Dedifferentiated amniotic fluid mesenchymal stem cell (primary cell): ENCODE results near the gene ZNF441.
"Not testable (repeated sequence)": the region's sequence is repeated elsewhere in the genome, so short reads cannot be mapped to it uniquely, and the experiment has no call there.

Source experiments
- DNase-seq: peaks from one replicate; pipeline ENCODE4 v3.0.0-alpha.2; 2016; ENCODE audit errors: extremely low spot score

The ZNF441 gene

DNA sequence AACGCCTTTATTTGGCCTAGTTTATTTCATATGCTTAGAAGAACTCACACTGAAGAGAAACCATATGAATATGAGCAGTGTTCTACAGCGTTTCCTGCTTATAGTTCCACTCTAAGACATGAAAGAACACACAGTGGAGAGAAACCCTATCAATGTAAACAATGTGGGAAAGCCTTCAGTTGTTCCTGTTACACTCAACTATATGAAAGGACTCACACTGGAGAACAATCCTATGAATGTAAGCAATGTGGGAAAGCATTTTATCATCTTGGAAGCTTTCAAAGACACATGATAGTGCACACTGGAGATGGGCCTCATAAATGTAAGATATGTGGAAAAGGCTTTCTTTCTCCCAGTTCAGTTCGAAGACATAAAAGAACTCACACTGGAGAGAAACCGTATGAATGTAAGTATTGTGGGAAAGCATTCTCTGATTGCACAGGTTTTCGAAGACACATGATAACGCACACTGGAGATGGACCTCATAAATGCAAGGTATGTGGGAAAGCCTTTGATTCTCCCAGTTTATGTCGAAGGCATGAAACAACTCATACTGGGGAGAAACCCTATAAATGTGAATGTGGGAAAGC lies 13.7 kb downstream of the ZNF441 start:
- no peak for DNase-seq

- no peak for DNase-seq
Measured at GRCh38 chr19:11781295-11782057, 14.7 kb downstream of the ZNF441 start.

DNA sequence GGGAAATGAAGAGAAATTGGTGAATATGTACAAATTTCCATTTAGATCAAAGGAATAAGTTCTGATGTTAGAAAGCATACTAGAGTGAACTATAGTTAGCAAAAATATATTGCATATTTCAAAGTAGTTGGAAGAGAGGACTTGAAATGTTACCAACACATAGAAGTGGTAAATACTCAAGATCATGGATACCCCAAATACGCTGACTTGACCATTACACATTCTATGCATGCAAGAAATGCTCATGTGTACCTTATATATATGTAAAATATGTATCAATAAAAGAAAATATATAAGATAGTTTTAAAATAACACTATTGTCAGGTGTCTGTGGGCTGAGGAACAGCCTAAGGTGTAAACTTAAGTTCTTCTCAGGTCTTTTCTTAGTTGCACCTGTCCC lies 17.0 kb downstream of the ZNF441 start:
- DNase-seq, result no peak

GRCh38 chr19:11784356-11784755 lies 17.6 kb downstream of the ZNF441 start:
- DNase-seq, result no peak

DNA sequence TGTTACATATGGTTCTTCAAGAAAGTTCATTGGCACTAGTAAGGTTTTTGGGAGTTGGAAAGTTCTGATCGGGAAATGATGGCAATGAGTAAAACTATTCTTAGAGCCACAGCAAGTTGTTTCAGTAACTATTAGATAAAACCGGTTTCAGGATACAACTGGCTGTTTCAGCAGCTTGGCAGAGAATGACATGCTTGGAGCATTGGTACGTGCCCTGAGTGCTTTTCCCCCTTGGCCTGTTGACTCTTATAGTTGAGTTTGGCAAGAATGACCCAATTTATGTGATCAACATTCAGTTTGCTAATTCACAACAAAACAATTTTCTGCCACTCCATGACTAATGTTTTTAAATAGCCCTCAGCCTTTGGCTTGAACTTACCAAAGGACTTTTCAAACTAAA lies 20.7 kb downstream of the ZNF441 start:
- no peak for DNase-seq

- no peak for DNase-seq
Measured at GRCh38 chr19:11792942-11793341, 26.1 kb downstream of the ZNF441 start.

- DNase-seq, result peak; percentile 80
Measured at GRCh38 chr19:11797491-11797890, 30.7 kb downstream of the ZNF441 start.

- DNase-seq, result peak; percentile 90
Measured at GRCh38 chr19:11798391-11799330, 31.9 kb downstream of the ZNF441 start, which contains the start of gene ZNF491. ZNF491 (plus strand) TSS chr19:11798523; CDS start chr19:11805954, 7,431 bp downstream.

GRCh38 chr19:11806354-11807098 lies 39.7 kb downstream of the ZNF441 start:
- DNase-seq, result no peak

DNA sequence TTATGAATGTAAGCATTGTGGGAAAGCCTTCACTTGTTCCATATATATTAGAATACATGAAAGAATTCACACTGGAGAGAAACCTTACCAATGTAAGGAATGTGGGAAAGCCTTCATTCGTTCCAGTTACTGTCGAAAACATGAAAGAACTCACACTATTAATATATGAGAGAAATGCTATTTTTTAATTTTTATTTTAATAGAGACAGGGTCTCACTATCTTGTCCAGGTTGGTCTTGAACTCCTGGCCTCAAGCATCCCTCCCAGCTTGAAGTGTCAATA lies 40.2 kb downstream of the ZNF441 start:
- DNase-seq, result no peak

DNA sequence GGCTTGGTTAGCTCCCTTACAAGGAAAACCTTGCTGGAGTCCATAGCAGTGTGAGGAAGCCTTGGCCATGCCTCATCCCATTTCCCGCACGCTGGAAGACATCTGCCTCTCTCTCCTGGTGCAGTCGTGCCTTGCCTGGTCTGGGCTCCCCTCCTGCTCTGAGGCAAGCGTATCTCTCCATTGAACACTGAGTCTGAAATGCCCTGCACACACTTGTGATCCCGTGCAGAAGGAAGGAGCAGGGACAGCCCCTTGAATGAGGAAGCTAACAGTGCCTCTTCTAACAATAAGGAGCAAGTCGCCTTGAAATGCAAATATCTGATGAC lies 46.9 kb downstream of the ZNF441 start:
- no peak for DNase-seq

GRCh38 chr19:11814029-11814699 lies 47.4 kb downstream of the ZNF441 start, which contains the start of gene ZNF440:
ZNF440 (plus strand) TSS chr19:11814273; CDS start chr19:11814448, 175 bp downstream.
- peak; percentile 90 for DNase-seq

GRCh38 chr19:11814700-11815035 lies 47.9 kb downstream of the ZNF441 start:
- DNase-seq, result no peak

- DNase-seq, result no peak
Measured at GRCh38 chr19:11821474-11822109, 54.8 kb downstream of the ZNF441 start.

GRCh38 chr19:11828957-11829876 lies 62.4 kb downstream of the ZNF441 start:
- DNase-seq, result not testable (repeated sequence)

- DNase-seq, result no peak
Measured at GRCh38 chr19:11832253-11832912, 65.6 kb downstream of the ZNF441 start.

GRCh38 chr19:11833541-11833940 lies 66.7 kb downstream of the ZNF441 start:
- no peak for DNase-seq
